ENCODE measurements around the gene THG1L.
"Not testable (repeated sequence)": the region's sequence is repeated elsewhere in the genome, so short reads cannot be mapped to it uniquely, and the experiment has no call there.

The THG1L gene

GRCh38 chr5:157722895-157723294 is 8.3 kb upstream of the THG1L start:
- not testable (repeated sequence) for DNase-seq (ENCODE audit: low read depth); H3K4me3 ChIP-seq (ENCODE audit: low read depth, low read length)

GRCh38 chr5:157726607-157727006 is 4.6 kb upstream of the THG1L start:
- H3K4me3 ChIP-seq (ENCODE audit: low read depth, low read length); DNase-seq (ENCODE audit: low read depth): not testable (repeated sequence)

- DNase-seq (ENCODE audit: low read depth), result not testable (repeated sequence)
Measured at GRCh38 chr5:157727858-157728257, 3.4 kb upstream of the THG1L start.

GRCh38 chr5:157729858-157730257 is 1.4 kb upstream of the THG1L start:
- DNase-seq (ENCODE audit: low read depth), result no peak
- H3K4me3 ChIP-seq (ENCODE audit: low read depth, low read length), result no peak overlapping the region

More at GRCh38 chr5:157727858-157728257, 3.4 kb upstream of the THG1L start:
- H3K4me3 ChIP-seq (ENCODE audit: low read depth, low read length), result not testable (repeated sequence)

- no peak for DNase-seq (ENCODE audit: low read depth)
- peak overlapping the region; percentile 73 for H3K4me3 ChIP-seq (ENCODE audit: low read depth, low read length)
Measured at GRCh38 chr5:157730900-157731271, 334 bp upstream of the THG1L start.

GRCh38 chr5:157732130-157732514 is 902 bp downstream of the THG1L start:
- DNase-seq (ENCODE audit: low read depth), result no peak
- H3K4me3 ChIP-seq (ENCODE audit: low read depth, low read length), result peak overlapping the region; percentile 73

- no peak overlapping the region for H3K4me3 ChIP-seq (ENCODE audit: low read depth, low read length)
- DNase-seq (ENCODE audit: low read depth), result no peak
Measured at GRCh38 chr5:157732596-157733262, 1.5 kb downstream of the THG1L start.

GRCh38 chr5:157734436-157734835 is 3.2 kb downstream of the THG1L start:
- no peak for DNase-seq (ENCODE audit: low read depth)
- no peak overlapping the region for H3K4me3 ChIP-seq (ENCODE audit: low read depth, low read length)

GRCh38 chr5:157735991-157736390 is 4.8 kb downstream of the THG1L start:
- DNase-seq (ENCODE audit: low read depth), result no peak

GRCh38 chr5:157739388-157740228 is 8.4 kb downstream of the THG1L start:
- no peak overlapping the region for H3K4me3 ChIP-seq (ENCODE audit: low read depth, low read length)
- no peak for DNase-seq (ENCODE audit: low read depth)

More at GRCh38 chr5:157735991-157736390, 4.8 kb downstream of the THG1L start:
- H3K4me3 ChIP-seq (ENCODE audit: low read depth, low read length), result no peak overlapping the region

GRCh38 chr5:157740229-157740610 is 9.0 kb downstream of the THG1L start:
- no peak for DNase-seq (ENCODE audit: low read depth)
- no peak overlapping the region for H3K4me3 ChIP-seq (ENCODE audit: low read depth, low read length)

- no peak for DNase-seq (ENCODE audit: low read depth)
- H3K4me3 ChIP-seq (ENCODE audit: low read depth, low read length), result no peak overlapping the region
Measured at GRCh38 chr5:157741131-157741530, 9.9 kb downstream of the THG1L start.

- H3K4me3 ChIP-seq (ENCODE audit: low read depth, low read length), result peak within 1 kb of the TSS; percentile 67
- DNase-seq (ENCODE audit: low read depth), result peak; percentile 33
Measured at GRCh38 chr5:157743163-157744050, 12.2 kb downstream of the THG1L start, which contains the start of gene LSM11. Gene LSM11 (plus strand): TSS chr5:157743712. CDS start chr5:157743751, 39 bp downstream.

GRCh38 chr5:157744051-157745011 is 13.1 kb downstream of the THG1L start:
- H3K4me3 ChIP-seq (ENCODE audit: low read depth, low read length), result peak overlapping the region; percentile 67
- no peak for DNase-seq (ENCODE audit: low read depth)

- H3K4me3 ChIP-seq (ENCODE audit: low read depth, low read length), result peak overlapping the region; percentile 67
Measured at GRCh38 chr5:157745041-157745456, 13.8 kb downstream of the THG1L start.

GRCh38 chr5:157747173-157747740 is 16.0 kb downstream of the THG1L start:
- DNase-seq (ENCODE audit: low read depth), result no peak
- no peak overlapping the region for H3K4me3 ChIP-seq (ENCODE audit: low read depth, low read length)

More at GRCh38 chr5:157745041-157745456, 13.8 kb downstream of the THG1L start:
- no peak for DNase-seq (ENCODE audit: low read depth)

- no peak for DNase-seq (ENCODE audit: low read depth)
- H3K4me3 ChIP-seq (ENCODE audit: low read depth, low read length), result no peak overlapping the region
Measured at GRCh38 chr5:157747766-157748700, 16.8 kb downstream of the THG1L start.

Measured in skeletal muscle cell (primary cell).